ENCODE data around the gene FAM83C. TPM values are rescaled to one million over a fixed set of nuclear protein-coding genes. Genes with fewer than 3 reads are reported as not detected.
A peak's percentile ranks its signal among the peaks of the same experiment; 100 is the strongest.

FAM83C gene
- total RNA-seq, 2 experiments from 2014 or later: not detected

GRCh38 chr20:35243317-35243716, 48.9 kb downstream of the FAM83C start:
- POLR2A ChIA-PET: interaction anchor here (0.6 kb wide), 1 partner anchor 484 kb away, joined by 5 read pairs; no protein-coding TSS in a partner anchor
- no peak for ATAC-seq
- H3K36me3 Mint-ChIP-seq (ENCODE audit: low read depth): no peaks in the 10 kb centered on the region
- H3K4me1 Mint-ChIP-seq: no peaks in the 10 kb centered on the region
- no peak overlapping the region for H3K27ac Mint-ChIP-seq
- CTCF ChIA-PET: interaction anchor here (0.6 kb wide), 1 partner anchor 829 kb away, joined by 3 read pairs; no protein-coding TSS in a partner anchor
- intact Hi-C loops (cut with DNase I, micrococcal nuclease): no loop called here
- H3K27me3 Mint-ChIP-seq: no peaks in the 10 kb centered on the region
- no peak overlapping the region for H3K4me3 Mint-ChIP-seq
- DNase-seq: no peak
- no peaks in the 10 kb centered on the region for H3K9me3 Mint-ChIP-seq (ENCODE audit: low read depth)

- no peak for ATAC-seq
- no peaks in the 10 kb centered on the region for H3K4me1 Mint-ChIP-seq
- no peaks in the 10 kb centered on the region for H3K27me3 Mint-ChIP-seq
- DNase-seq: no peak
- ChIA-PET POLR2A (no interaction called here), CTCF (interaction anchor here (0.5 to 1.2 kb wide), 2 partner anchors 44 to 145 kb away, joined by 3 read pairs; partner anchors contain the start of gene EIF6)
- H3K27ac Mint-ChIP-seq: no peak overlapping the region
- H3K36me3 Mint-ChIP-seq (ENCODE audit: low read depth): peaks cover 8% of the 10 kb centered on the region
- H3K9me3 Mint-ChIP-seq (ENCODE audit: low read depth): no peaks in the 10 kb centered on the region
- no peak overlapping the region for H3K4me3 Mint-ChIP-seq
- intact Hi-C loops (cut with DNase I, micrococcal nuclease): no loop called here
Measured at GRCh38 chr20:35240811-35241293, 51.4 kb downstream of the FAM83C start.

- ATAC-seq (peak; percentile 23), DNase-seq (no peak)
- Mint-ChIP-seq H3K27ac (no peak overlapping the region), H3K4me1 (no peaks in the 10 kb centered on the region), H3K36me3 (ENCODE audit: low read depth) (peaks cover 10% of the 10 kb centered on the region), H3K27me3 (no peaks in the 10 kb centered on the region), H3K9me3 (ENCODE audit: low read depth) (no peaks in the 10 kb centered on the region), H3K4me3 (no peak overlapping the region)
- CTCF ChIA-PET: interaction anchor here (0.5 to 1.2 kb wide), 3 partner anchors 29 to 144 kb away, joined by 3 read pairs; partner anchors contain the start of gene EIF6
- intact Hi-C loops (cut with DNase I, micrococcal nuclease): no loop called here
- POLR2A ChIA-PET: no interaction called here
Measured at GRCh38 chr20:35240083-35240810, 52.0 kb downstream of the FAM83C start.

- intact Hi-C loops (cut with DNase I, micrococcal nuclease): no loop called here
- H3K4me3 Mint-ChIP-seq: no peak overlapping the region
- no peak for DNase-seq
- ChIA-PET POLR2A (no interaction called here), CTCF (no interaction called here)
- H3K27me3 Mint-ChIP-seq: peaks cover 2% of the 10 kb centered on the region
- H3K4me1 Mint-ChIP-seq: no peaks in the 10 kb centered on the region
- H3K9me3 Mint-ChIP-seq (ENCODE audit: low read depth): no peaks in the 10 kb centered on the region
- no peak for ATAC-seq
- H3K27ac Mint-ChIP-seq: no peak overlapping the region
- peaks cover 18% of the 10 kb centered on the region for H3K36me3 Mint-ChIP-seq (ENCODE audit: low read depth)
Measured at GRCh38 chr20:35238735-35239134, 53.5 kb downstream of the FAM83C start.

GRCh38 chr20:35238170-35238569, 54.1 kb downstream of the FAM83C start:
- H3K36me3 Mint-ChIP-seq (ENCODE audit: low read depth): peaks cover 18% of the 10 kb centered on the region
- H3K4me3 Mint-ChIP-seq: no peak overlapping the region
- POLR2A ChIA-PET: no interaction called here
- no peak overlapping the region for H3K27ac Mint-ChIP-seq
- peaks cover 2% of the 10 kb centered on the region for H3K27me3 Mint-ChIP-seq
- no peaks in the 10 kb centered on the region for H3K4me1 Mint-ChIP-seq
- ATAC-seq (no peak), DNase-seq (no peak)
- CTCF ChIA-PET: no interaction called here
- no peaks in the 10 kb centered on the region for H3K9me3 Mint-ChIP-seq (ENCODE audit: low read depth)
- intact Hi-C loops (cut with DNase I, micrococcal nuclease): no loop called here

GRCh38 chr20:35237486-35237885, 54.7 kb downstream of the FAM83C start:
- ChIA-PET CTCF (no interaction called here), POLR2A (no interaction called here)
- Mint-ChIP-seq H3K4me3 (no peak overlapping the region), H3K27ac (no peak overlapping the region), H3K27me3 (peaks cover 2% of the 10 kb centered on the region), H3K9me3 (ENCODE audit: low read depth) (no peaks in the 10 kb centered on the region), H3K36me3 (ENCODE audit: low read depth) (peaks cover 18% of the 10 kb centered on the region), H3K4me1 (no peaks in the 10 kb centered on the region)
- intact Hi-C loops (cut with DNase I, micrococcal nuclease): no loop called here
- no peak for DNase-seq
- no peak for ATAC-seq

- ChIA-PET CTCF (interaction anchor here (1.3 kb wide), 1 partner anchor 12 kb away, joined by 3 read pairs; no protein-coding TSS in a partner anchor), POLR2A (no interaction called here)
- Mint-ChIP-seq H3K4me1 (no peaks in the 10 kb centered on the region), H3K27ac (no peak overlapping the region), H3K4me3 (no peak overlapping the region), H3K27me3 (peaks cover 4% of the 10 kb centered on the region), H3K36me3 (ENCODE audit: low read depth) (peaks cover 24% of the 10 kb centered on the region), H3K9me3 (ENCODE audit: low read depth) (no peaks in the 10 kb centered on the region)
- DNase-seq (no peak), ATAC-seq (no peak)
- intact Hi-C loops (cut with DNase I, micrococcal nuclease): no loop called here
Measured at GRCh38 chr20:35235881-35236280, 56.3 kb downstream of the FAM83C start.

Other genes starting within 250 kb of the FAM83C start
- 10 to 100 TPM; 36.0 to 39.6 TPM for gene TRPC4AP, start 199.6 kb downstream of the FAM83C start, total RNA-seq
- 10 to 100 TPM; 16.5 to 18.2 TPM for gene EDEM2, start 145.1 kb downstream of the FAM83C start, total RNA-seq
- gene PROCR, start 120.4 kb downstream of the FAM83C start, total RNA-seq: 1 to 10 TPM in 1 of 2 experiments, under 1 TPM in 1; 0.87 to 1.2 TPM
- gene MMP24, start 65.7 kb downstream of the FAM83C start, total RNA-seq: not detected
- 10 to 100 TPM; 44.6 to 56.8 TPM for gene MMP24OS, start 14.3 kb downstream of the FAM83C start, total RNA-seq
- 100 to 1,000 TPM; 110 to 124 TPM for gene EIF6, start 7.7 kb downstream of the FAM83C start, total RNA-seq
- 10 to 100 TPM; 51.0 to 54.6 TPM for gene UQCC1, start 119.5 kb upstream of the FAM83C start, total RNA-seq
- not detected for gene GDF5, start 145.8 kb upstream of the FAM83C start, total RNA-seq
- gene CEP250, start 163.2 kb upstream of the FAM83C start, total RNA-seq: 10 to 100 TPM; 50.4 to 60.2 TPM
- not detected for gene C20orf173, start 237.2 kb upstream of the FAM83C start, total RNA-seq
- gene ERGIC3, start 249.7 kb upstream of the FAM83C start, total RNA-seq: 100 to 1,000 TPM; 109 to 127 TPM

Data from activated CD4-positive, alpha-beta T cell treated with anti-CD3 and anti-CD28 coated beads for 36 hours (primary cell).